HG03108 (cell line): ENCODE measurements around the gene MED12L.

Source experiments
- ATAC-seq: cut with Tn5 transposase; IDR thresholded peaks from one replicate; pipeline ENCODE4 v1.9.1; 2021; ENCODE audit warnings: moderate library complexity; ENCODE audit not compliant: unreplicated experiment

MED12L gene

DNA sequence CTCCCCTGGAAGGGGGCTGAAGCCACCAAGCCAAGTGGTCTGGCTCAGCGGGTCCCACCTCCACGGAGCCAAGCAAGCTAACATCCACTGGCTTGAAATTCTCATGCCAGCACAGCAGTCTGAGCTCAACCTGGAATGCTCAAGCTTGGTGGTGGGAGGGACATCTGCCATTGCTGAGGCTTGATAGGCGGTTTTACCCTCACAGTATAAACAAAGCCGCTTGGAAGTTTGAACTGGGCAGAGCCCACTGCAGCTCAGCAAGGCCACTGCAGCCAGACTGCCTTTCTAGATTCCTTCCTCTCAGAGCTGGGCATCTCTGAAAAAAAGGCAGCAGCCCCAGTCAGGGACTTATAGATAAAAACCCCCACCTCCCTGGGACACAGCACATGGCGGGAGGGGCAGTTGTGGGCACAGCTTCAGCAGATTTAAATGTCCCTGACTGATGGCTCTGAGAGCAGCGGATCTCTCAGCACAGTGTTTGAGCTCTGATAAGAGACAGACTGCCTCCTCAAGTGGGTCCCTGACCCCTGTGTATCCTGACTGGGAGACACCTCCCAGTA is 398.6 kb downstream of the MED12L start:
- no peak for ATAC-seq
